Motor neuron (in vitro differentiated cells): Measurements from ENCODE around the gene PHKA1. TPM values are rescaled to one million over a fixed set of nuclear protein-coding genes. Genes with fewer than 3 reads are reported as not detected.
"Not testable (repeated sequence)": the region's sequence is repeated elsewhere in the genome, so short reads cannot be mapped to it uniquely, and the experiment has no call there.

Source experiments
- ATAC-seq, 8 experiments: fragments of 200-7000 bp; cut with Tn5 transposase; replicated peaks in 6 of 8; 2 replicates each; pipeline ENCODE4 v1.8.0; 2021; ENCODE audit warnings: mild to moderate bottlenecking in 8 of 8, moderate library complexity in 8 of 8
- H3K27ac ChIP-seq, 2 donors: fragments of 250-450 bp; sonication (Bioruptor Pico); 2 replicates each; pipeline ENCODE4 v1.9.0; 2021; ENCODE audit warnings: antibody characterized with exemption in 2 of 2, mild to moderate bottlenecking in 2 of 2, moderate library complexity in 1 of 2
- H3K4me1 ChIP-seq, 2 donors: fragments of 250-450 bp; sonication (Bioruptor Pico); replicated peaks in 1 of 2; 2 replicates each; pipeline ENCODE4 v1.6.1; 2021; ENCODE audit warnings: antibody characterized with exemption in 2 of 2, mild to moderate bottlenecking in 2 of 2, moderate library complexity in 1 of 2
- H3K4me3 ChIP-seq, 5 donors: fragments of 250-450 bp; sonication (Bioruptor Pico); 2 replicates each; pipeline ENCODE4 v1.9.0; 2021; ENCODE audit warnings: antibody characterized with exemption in 5 of 5, mild to moderate bottlenecking in 5 of 5, moderate library complexity in 4 of 5
- WGBS, 10 experiments: fragments of 450-650 bp; shearing (Covaris generic); methylation state at CpG; one replicate each; pipeline ENCODE4 v1.0.0; 2022; 5-methylcytosine and 5-hydroxymethylcytosine counted together
- in situ Hi-C, 9 experiments: fragments of 400-800 bp; cut with MboI; loops; one replicate each; pipeline ENCODE4 v1.15.0; 2021; ENCODE audit warnings: low sequenced_read_pairs in 9 of 9, low pct_unique_long_range_greater_than_20kb in 2 of 9; ENCODE audit not compliant: unreplicated experiment in 9 of 9
- total RNA-seq, 8 experiments: library from RNA; unstranded; fragments of 300-600 nt; gene quantifications; 2 replicates each; pipeline versions ENCODE4 v1.2.3 to v1.2.4, GENCODE V29; 2022

Gene PHKA1
- total RNA-seq, 8 experiments from 2014 or later: 0.38 to 7.1 (median 3.4) TPM

DNA sequence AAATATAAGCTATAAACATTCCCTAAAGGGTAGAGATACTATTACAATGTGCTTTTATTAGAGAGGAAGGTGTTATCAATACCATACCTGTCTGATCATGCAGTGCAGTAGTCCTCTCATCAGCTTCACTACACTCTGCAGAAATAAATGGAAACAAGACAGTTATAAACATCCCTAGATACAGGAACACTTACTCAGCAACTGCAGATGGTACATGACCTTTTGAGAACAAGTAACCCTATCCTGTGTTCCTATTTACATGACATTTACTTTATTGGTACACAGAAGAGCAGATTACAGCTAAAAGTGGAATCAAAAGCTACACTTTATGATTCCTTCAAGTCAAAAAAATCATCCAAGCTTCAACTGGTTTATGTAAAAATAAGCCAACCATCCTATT lies 9.0 kb downstream of the PHKA1 start:
- no peak overlapping the region for H3K4me3 ChIP-seq
- in situ Hi-C loops: no loop called here
- H3K4me1 ChIP-seq: no peaks in the 10 kb centered on the region
- no peak for ATAC-seq
- H3K27ac ChIP-seq: no peak overlapping the region

GRCh38 chrX:72694170-72694569 lies 19.9 kb downstream of the PHKA1 start:
- no peak for ATAC-seq
- WGBS, 10 experiments: 37 to 80% (median 43%) methylated on average over 1 to 2 of the region's 2 CpGs; no CpG with 5 or more reads in 7 of the 10 experiments
- Histone ChIP-seq H3K4me1 (no peaks in the 10 kb centered on the region), H3K27ac (no peak overlapping the region), H3K4me3 (no peak overlapping the region)
- in situ Hi-C loops: no loop called here

- Histone ChIP-seq H3K4me3 (no peak overlapping the region), H3K27ac (no peak overlapping the region), H3K4me1 (no peaks in the 10 kb centered on the region)
- peak in 1 of 8 experiments; percentile 44 for ATAC-seq
- 25% methylated on average over 1 of the region's 1 CpG; no CpG with 5 or more reads in 9 of the 10 experiments for WGBS, 10 experiments
- in situ Hi-C loops: no loop called here
Measured at GRCh38 chrX:72693477-72693876, 20.6 kb downstream of the PHKA1 start.

DNA sequence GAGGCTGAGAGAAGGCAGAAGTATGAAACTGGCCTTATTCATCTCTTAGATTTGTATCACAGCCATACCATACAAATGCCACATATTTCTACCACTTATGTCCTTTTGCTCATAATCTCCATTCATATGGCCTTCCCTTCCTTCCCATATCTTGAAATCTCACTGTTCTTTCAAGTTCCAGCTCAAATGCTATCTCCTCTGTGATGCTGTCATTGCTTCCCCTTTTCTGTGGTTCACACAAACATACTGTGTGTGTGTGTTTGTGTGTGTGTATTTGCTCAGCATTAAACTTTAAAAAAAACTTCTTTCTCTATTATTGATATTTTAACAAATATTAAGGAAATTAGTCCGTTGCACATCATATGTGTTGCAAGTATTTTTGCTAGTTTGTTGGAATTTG lies 26.7 kb downstream of the PHKA1 start:
- Histone ChIP-seq H3K4me3 (no peak overlapping the region), H3K27ac (no peak overlapping the region), H3K4me1 (no peaks in the 10 kb centered on the region)
- no peak for ATAC-seq
- 27 to 80% (median 40%) methylated on average over 1 of the region's 1 CpG; no CpG with 5 or more reads in 7 of the 10 experiments for WGBS, 10 experiments
- in situ Hi-C loops: no loop called here

DNA sequence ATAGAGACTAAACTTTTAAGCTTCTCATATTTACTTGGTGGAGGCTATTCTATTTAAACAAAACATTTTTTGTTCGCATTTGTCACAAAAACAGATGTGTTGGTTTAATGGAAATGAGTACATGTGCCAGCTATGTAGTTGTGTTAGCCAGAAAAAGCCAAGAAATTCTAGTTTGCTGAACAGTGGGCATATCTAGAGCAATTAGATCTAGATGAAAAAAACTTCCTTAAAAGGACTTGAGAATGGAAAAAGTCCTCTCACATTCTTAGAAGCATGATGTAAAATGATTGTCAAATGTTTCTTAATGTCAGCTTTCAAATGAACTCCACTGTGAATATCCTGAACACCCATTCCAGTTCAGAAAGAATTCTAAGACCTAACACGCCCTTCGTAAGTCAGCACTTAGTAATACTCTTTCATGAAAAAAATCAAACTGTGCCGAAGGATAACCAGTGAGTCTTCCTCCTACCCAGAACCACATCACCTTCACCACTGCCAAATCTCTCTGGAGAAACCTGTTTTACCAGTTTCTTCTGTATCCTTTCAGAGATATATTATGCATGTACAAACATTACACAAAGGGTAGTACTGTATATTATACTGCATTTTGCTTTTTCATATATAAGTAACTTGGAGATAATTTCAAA lies 28.2 kb downstream of the PHKA1 start:
- 0 to 80% (median 20%) methylated on average over 1 to 4 of the region's 4 CpGs; no CpG with 5 or more reads in 5 of the 10 experiments for WGBS, 10 experiments
- H3K27ac ChIP-seq: no peak overlapping the region
- in situ Hi-C loops: no loop called here
- ATAC-seq: peak in 2 of 8 experiments; percentile 95
- H3K4me1 ChIP-seq: no peaks in the 10 kb centered on the region
- H3K4me3 ChIP-seq: no peak overlapping the region

DNA sequence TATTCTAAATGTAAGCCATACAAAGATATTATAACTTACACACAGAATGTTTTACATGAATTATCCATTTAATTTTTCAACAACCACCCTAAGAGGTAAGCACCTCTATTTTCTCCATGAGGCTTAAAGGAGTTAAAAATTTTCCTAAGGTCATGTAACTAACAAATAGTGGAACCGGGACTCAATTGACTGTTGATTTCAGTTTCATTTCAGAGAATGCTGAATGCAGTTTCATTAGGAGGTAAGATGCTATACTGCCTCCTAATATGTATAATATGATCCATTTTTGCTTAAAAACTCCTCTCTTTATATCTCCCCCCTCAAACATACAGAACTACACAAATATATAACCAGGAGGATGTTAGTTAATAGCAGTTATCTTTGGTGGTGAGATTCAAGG lies 29.1 kb downstream of the PHKA1 start:
- H3K4me1 ChIP-seq: no peaks in the 10 kb centered on the region
- no peak for ATAC-seq
- in situ Hi-C loops: no loop called here

GRCh38 chrX:72683631-72684030 lies 30.5 kb downstream of the PHKA1 start:
- no peak overlapping the region for H3K27ac ChIP-seq
- ATAC-seq: no peak
- H3K4me3 ChIP-seq: no peak overlapping the region
- in situ Hi-C loops: no loop called here
- no peaks in the 10 kb centered on the region for H3K4me1 ChIP-seq
- 88 to 100% (median 100%) methylated on average over 1 of the region's 1 CpG; no CpG with 5 or more reads in 5 of the 10 experiments for WGBS, 10 experiments

More for the DNA sequence above, 29.1 kb downstream of the PHKA1 start:
- Histone ChIP-seq H3K4me3 (no peak overlapping the region), H3K27ac (no peak overlapping the region)
- 0 to 80% (median 62%) methylated on average over 1 of the region's 1 CpG; no CpG with 5 or more reads in 6 of the 10 experiments for WGBS, 10 experiments

GRCh38 chrX:72676465-72676864 lies 37.6 kb downstream of the PHKA1 start:
- in situ Hi-C loops: no loop called here
- Histone ChIP-seq H3K4me3 (no peak overlapping the region), H3K4me1 (no peaks in the 10 kb centered on the region), H3K27ac (no peak overlapping the region)
- WGBS, 10 experiments: 47 to 100% (median 83%) methylated on average over 1 to 2 of the region's 2 CpGs; no CpG with 5 or more reads in 6 of the 10 experiments
- ATAC-seq: no peak

DNA sequence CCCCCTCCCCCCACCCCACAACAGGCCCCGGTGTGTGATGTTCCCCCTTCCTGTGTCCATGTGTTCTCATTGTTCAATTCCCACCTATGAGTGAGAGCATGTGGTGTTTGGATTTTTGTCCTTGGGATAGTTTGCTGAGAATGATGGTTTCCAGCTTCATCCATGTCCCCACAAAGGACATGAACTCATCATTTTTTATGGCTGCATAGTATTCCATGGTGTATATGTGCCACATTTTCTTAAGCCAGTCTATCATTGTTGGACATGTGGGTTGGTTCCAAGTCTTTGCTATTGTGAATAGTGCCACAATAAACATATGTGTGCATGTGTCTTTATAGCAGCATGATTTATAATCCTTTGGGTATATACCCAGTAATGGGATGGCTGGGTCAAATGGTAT lies 40.2 kb downstream of the PHKA1 start:
- H3K27ac ChIP-seq, ATAC-seq, in situ Hi-C loops, H3K4me1 ChIP-seq, H3K4me3 ChIP-seq: not testable (repeated sequence)
- WGBS, 10 experiments: no CpG with 5 or more reads among the region's 1 CpG

DNA sequence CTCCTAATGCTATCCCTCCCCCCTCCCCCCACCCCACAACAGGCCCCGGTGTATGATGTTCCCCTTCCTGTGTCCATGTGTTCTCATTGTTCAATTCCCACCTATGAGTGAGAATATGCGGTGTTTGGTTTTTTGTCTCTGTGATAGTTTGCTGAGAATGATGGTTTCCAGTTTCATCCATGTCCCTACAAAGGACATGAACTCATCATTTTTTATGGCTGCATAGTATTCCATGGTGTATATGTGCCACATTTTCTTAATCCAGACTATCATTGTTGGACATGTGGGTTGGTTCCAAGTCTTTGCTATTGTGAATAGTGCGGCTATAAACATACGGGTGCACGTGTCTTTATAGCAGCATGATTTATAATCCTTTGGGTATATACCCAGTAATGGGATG lies 44.6 kb downstream of the PHKA1 start:
- H3K4me3 ChIP-seq, in situ Hi-C loops, ATAC-seq, H3K27ac ChIP-seq, H3K4me1 ChIP-seq: not testable (repeated sequence)
- no CpG with 5 or more reads among the region's 5 CpGs for WGBS, 10 experiments

- ATAC-seq: peak in 1 of 8 experiments; percentile 53
- H3K4me1 ChIP-seq: no peaks in the 10 kb centered on the region
- no peak overlapping the region for H3K27ac ChIP-seq
- H3K4me3 ChIP-seq: no peak overlapping the region
- in situ Hi-C loops: no loop called here
Measured at GRCh38 chrX:72666451-72666850, 47.7 kb downstream of the PHKA1 start.

GRCh38 chrX:72663737-72664136 lies 50.4 kb downstream of the PHKA1 start:
- H3K27ac ChIP-seq: no peak overlapping the region
- no peaks in the 10 kb centered on the region for H3K4me1 ChIP-seq
- no peak for ATAC-seq
- H3K4me3 ChIP-seq: no peak overlapping the region
- in situ Hi-C loops: no loop called here

DNA sequence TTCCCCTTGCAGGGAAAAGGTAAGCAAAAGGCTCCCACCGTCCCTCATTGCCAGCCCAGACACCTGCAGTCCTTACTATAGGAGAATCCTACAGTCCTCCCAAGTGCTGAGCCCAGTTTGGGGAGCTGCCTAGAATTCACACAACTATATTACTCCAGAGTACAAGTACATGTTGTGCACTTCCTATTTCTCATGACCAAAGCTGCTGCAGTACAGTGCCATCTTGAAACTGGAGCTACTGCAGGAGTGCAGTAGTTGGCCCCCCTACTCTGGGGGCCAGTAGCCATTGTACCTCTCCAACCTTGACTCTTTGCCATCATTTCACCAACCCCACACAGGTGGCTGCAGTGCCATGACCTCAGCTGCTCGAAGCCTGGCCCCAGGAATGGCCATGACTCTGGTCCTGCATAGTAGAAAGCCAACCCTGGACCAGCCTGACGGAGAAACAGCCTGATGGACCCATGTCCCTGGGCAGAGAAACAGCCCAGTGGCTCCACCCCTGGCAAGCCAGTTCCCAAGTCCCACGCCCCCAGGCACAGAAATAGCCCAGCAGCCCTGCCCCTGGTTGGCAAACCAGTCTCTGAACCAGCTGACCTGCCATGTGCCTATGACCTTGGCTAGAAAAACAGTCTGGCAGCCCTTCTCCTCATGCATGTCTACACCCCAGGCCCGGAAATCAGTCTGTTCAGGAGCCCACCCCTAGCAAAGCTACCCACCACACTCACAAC lies 51.9 kb downstream of the PHKA1 start:
- H3K4me3 ChIP-seq: no peak overlapping the region
- H3K27ac ChIP-seq: no peak overlapping the region
- no peaks in the 10 kb centered on the region for H3K4me1 ChIP-seq
- WGBS, 10 experiments: 60 to 100% methylated on average over 1 of the region's 5 CpGs; no CpG with 5 or more reads in 8 of the 10 experiments
- no peak for ATAC-seq
- in situ Hi-C loops: no loop called here

DNA sequence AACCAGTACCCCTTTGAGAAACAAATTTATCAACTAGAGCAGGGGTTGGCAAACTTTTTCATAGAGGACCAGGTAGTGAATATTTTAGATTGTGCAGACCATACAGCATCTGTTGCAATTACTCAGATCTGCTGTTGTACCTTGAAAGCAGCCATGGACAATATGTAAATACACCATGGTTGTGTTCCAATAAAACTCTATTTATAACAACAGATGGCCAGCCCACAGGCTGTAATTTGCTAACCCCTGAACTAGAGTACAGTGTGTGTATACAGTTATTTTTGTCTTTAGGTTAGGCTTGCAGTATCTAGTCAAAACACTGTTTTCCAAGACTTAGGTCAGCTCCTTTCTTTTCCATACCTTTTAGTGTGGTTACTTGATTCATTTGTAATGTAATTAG lies 54.4 kb downstream of the PHKA1 start:
- no peak overlapping the region for H3K27ac ChIP-seq
- peak in 2 of 8 experiments; percentile 23 to 60 for ATAC-seq
- H3K4me1 ChIP-seq: no peaks in the 10 kb centered on the region
- H3K4me3 ChIP-seq: no peak overlapping the region
- in situ Hi-C loops: no loop called here
